H9 (cell line): ENCODE measurements around the gene NEAT1. TPM values are rescaled to one million over a fixed set of nuclear protein-coding genes. Genes with fewer than 3 reads are reported as not detected.

Source experiments
- DNase-seq: peaks from one replicate; pipeline ENCODE4 v3.0.0-alpha.2; 2017
- H2AFZ ChIP-seq: one replicate; pipeline ENCODE4 v1.6.1; 2013; ENCODE audit warnings: mild to moderate bottlenecking, low read length, control low read depth, moderate library complexity
- H2AK5ac ChIP-seq: 2 replicates; pipeline ENCODE4 v1.6.1; 2013; ENCODE audit warnings: low read length, control low read depth, mixed read lengths; ENCODE audit not compliant: insufficient read length
- H2BK120ac ChIP-seq: one replicate; pipeline ENCODE4 v1.6.1; 2013; ENCODE audit warnings: low read depth, mild to moderate bottlenecking, low read length, control low read depth, inconsistent platforms; ENCODE audit not compliant: poor library complexity, severe bottlenecking
- H2BK12ac ChIP-seq: 2 replicates; pipeline ENCODE4 v1.6.1; 2013; ENCODE audit warnings: low read length, control low read depth, mixed read lengths, low read depth; ENCODE audit not compliant: insufficient read length
- H2BK15ac ChIP-seq: 2 replicates; pipeline ENCODE4 v1.6.1; 2013; ENCODE audit warnings: low read depth, low read length, control low read depth
- H2BK20ac ChIP-seq: one replicate; pipeline ENCODE4 v1.6.1; 2013; ENCODE audit warnings: low read depth, mild to moderate bottlenecking, low read length, control low read depth, inconsistent platforms; ENCODE audit not compliant: poor library complexity, severe bottlenecking
- H2BK5ac ChIP-seq: 2 replicates; pipeline ENCODE4 v1.6.1; 2013; ENCODE audit warnings: low read length, control low read depth, mixed read lengths; ENCODE audit not compliant: insufficient read length
- H3K14ac ChIP-seq: 2 replicates; pipeline ENCODE4 v1.6.1; 2013; ENCODE audit warnings: low read length, control low read depth; ENCODE audit not compliant: insufficient read depth
- H3K18ac ChIP-seq: 2 replicates; pipeline ENCODE4 v1.6.1; 2013; ENCODE audit warnings: low read depth, mild to moderate bottlenecking, mixed read lengths, low read length, control low read depth; ENCODE audit not compliant: insufficient read length
- H3K23ac ChIP-seq: 2 replicates; pipeline ENCODE4 v1.6.1; 2013; ENCODE audit warnings: low read length, control low read depth, mixed read lengths, low read depth; ENCODE audit not compliant: insufficient read length
- H3K23me2 ChIP-seq: 2 replicates; pipeline ENCODE4 v1.6.1; 2013; ENCODE audit warnings: low read depth, mild to moderate bottlenecking, mixed read lengths, low read length, control low read depth; ENCODE audit not compliant: insufficient read length, poor library complexity, severe bottlenecking
- H3K27ac ChIP-seq: 2 replicates; pipeline ENCODE4 v1.5.1; 2013; ENCODE audit warnings: low read length, control low read depth, mixed read lengths, low read depth; ENCODE audit not compliant: insufficient read length
- H3K27me3 ChIP-seq: 2 replicates; pipeline ENCODE4 v1.6.1; 2013; ENCODE audit warnings: low read length, control low read depth, inconsistent platforms; ENCODE audit not compliant: insufficient read depth
- H3K4ac ChIP-seq: 2 replicates; pipeline ENCODE4 v1.6.1; 2013; ENCODE audit warnings: low read depth, mild to moderate bottlenecking, control low read depth, inconsistent platforms, low read length, moderate library complexity
- H3K4me1 ChIP-seq: 2 replicates; pipeline ENCODE4 v1.6.1; 2013; ENCODE audit warnings: low read length, control low read depth, inconsistent platforms; ENCODE audit not compliant: insufficient read depth
- H3K4me2 ChIP-seq: 2 replicates; pipeline ENCODE4 v1.6.1; 2013; ENCODE audit warnings: low read length, control low read depth, mixed read lengths; ENCODE audit not compliant: insufficient read length, insufficient read depth
- H3K56ac ChIP-seq: 2 replicates; pipeline ENCODE4 v1.6.1; 2013; ENCODE audit warnings: low read depth, mild to moderate bottlenecking, mixed read lengths, low read length, control low read depth; ENCODE audit not compliant: insufficient read length
- H3K79me1 ChIP-seq: 2 replicates; pipeline ENCODE4 v1.6.1; 2013; ENCODE audit warnings: low read depth, mild to moderate bottlenecking, moderate library complexity, low read length, control low read depth, inconsistent platforms; ENCODE audit not compliant: insufficient read depth, poor library complexity, severe bottlenecking
- H3K79me2 ChIP-seq: 2 replicates; pipeline ENCODE4 v1.6.1; 2013; ENCODE audit warnings: low read length, control low read depth, inconsistent platforms; ENCODE audit not compliant: insufficient read depth
- H3K9ac ChIP-seq: 2 replicates; pipeline ENCODE4 v1.6.1; 2013; ENCODE audit warnings: low read length, control low read depth, mixed read lengths; ENCODE audit not compliant: insufficient read length; ENCODE audit errors: extremely low read depth
- H3K9me3 ChIP-seq: one replicate; pipeline ENCODE4 v1.6.1; 2013; ENCODE audit warnings: low read depth, low read length, inconsistent platforms; ENCODE audit not compliant: control insufficient read depth
- H3T11ph ChIP-seq: one replicate; pipeline ENCODE4 v1.6.1; 2013; ENCODE audit warnings: mild to moderate bottlenecking, low read length, control low read depth, inconsistent platforms
- H4K20me1 ChIP-seq: one replicate; pipeline ENCODE4 v1.6.1; 2013; ENCODE audit not compliant: control insufficient read depth, insufficient read length, insufficient read depth
- H4K5ac ChIP-seq: 2 replicates; pipeline ENCODE4 v1.6.1; 2013; ENCODE audit warnings: low read depth, mild to moderate bottlenecking, mixed read lengths, low read length, control low read depth; ENCODE audit not compliant: insufficient read length
- H4K8ac ChIP-seq: replicated peaks from 2 replicates; pipeline ENCODE4 v1.6.1; 2013; ENCODE audit warnings: low read length, control low read depth, mixed read lengths, low read depth; ENCODE audit not compliant: insufficient read length
- H4K91ac ChIP-seq: 2 replicates; pipeline ENCODE4 v1.6.1; 2013; ENCODE audit warnings: low read depth, mild to moderate bottlenecking, moderate library complexity, mixed read lengths, low read length, control low read depth; ENCODE audit not compliant: insufficient read length
- H3K27ac Mint-ChIP-seq, 3 experiments: 2 replicates in 2 of 3; 3 replicates in 1 of 3; pipeline ENCODE4 v1.8.0; 2020 to 2021; ENCODE audit warnings: mixed read lengths in 3 of 3, mild to moderate bottlenecking in 1 of 3, moderate library complexity in 1 of 3
- H3K27me3 Mint-ChIP-seq: 2 replicates; pipeline ENCODE4 v1.8.0; 2021; ENCODE audit warnings: low read depth, mild to moderate bottlenecking, moderate library complexity, mixed read lengths
- H3K36me3 Mint-ChIP-seq, 3 experiments: 2 replicates in 2 of 3; 3 replicates in 1 of 3; pipeline ENCODE4 v1.8.0; 2020 to 2021; ENCODE audit warnings: low read depth in 3 of 3, mixed read lengths in 3 of 3; ENCODE audit not compliant: insufficient read depth in 1 of 3
- H3K4me1 Mint-ChIP-seq, 2 experiments: 2 replicates each; pipeline ENCODE4 v1.8.0; 2020; ENCODE audit warnings: mixed read lengths in 2 of 2
- H3K4me3 Mint-ChIP-seq, 2 experiments: 2 replicates in 1 of 2; 3 replicates in 1 of 2; pipeline ENCODE4 v1.8.0; 2020 to 2021; ENCODE audit warnings: mild to moderate bottlenecking in 2 of 2, mixed read lengths in 2 of 2, moderate library complexity in 1 of 2
- H3K9me3 Mint-ChIP-seq, 2 experiments: 2 replicates in 1 of 2; 3 replicates in 1 of 2; pipeline ENCODE4 v1.8.0; 2020; ENCODE audit warnings: mild to moderate bottlenecking in 2 of 2, mixed read lengths in 2 of 2, moderate library complexity in 1 of 2
- WGBS: extraction: QIAGEN DNeasy Blood & Tissue Kit; methylation state at CpG from one replicate; pipeline ENCODE4 v1.1.7; 2013; ENCODE audit warnings: missing lambda C conversion rate, low lambda C conversion rate, mixed read lengths; ENCODE audit not compliant: insufficient read length; ENCODE audit errors: extremely low coverage; 5-methylcytosine and 5-hydroxymethylcytosine counted together
- total RNA-seq: library from RNA; stranded (reverse); gene quantifications from 2 replicates; pipeline ENCODE4 v1.2.1, GENCODE V29; 2021
- TF ChIP-seq, protein P1 (sequence below): fragments of 200-600 bp; sonication (generic); conservative IDR thresholded peaks from 3 replicates; pipeline ENCODE4 v1.8.0; 2021; ENCODE audit warnings: antibody characterized with exemption, mild to moderate bottlenecking

NEAT1 gene
- total RNA-seq, 1 experiment from 2014 or later, result 12.7 TPM

DNA sequence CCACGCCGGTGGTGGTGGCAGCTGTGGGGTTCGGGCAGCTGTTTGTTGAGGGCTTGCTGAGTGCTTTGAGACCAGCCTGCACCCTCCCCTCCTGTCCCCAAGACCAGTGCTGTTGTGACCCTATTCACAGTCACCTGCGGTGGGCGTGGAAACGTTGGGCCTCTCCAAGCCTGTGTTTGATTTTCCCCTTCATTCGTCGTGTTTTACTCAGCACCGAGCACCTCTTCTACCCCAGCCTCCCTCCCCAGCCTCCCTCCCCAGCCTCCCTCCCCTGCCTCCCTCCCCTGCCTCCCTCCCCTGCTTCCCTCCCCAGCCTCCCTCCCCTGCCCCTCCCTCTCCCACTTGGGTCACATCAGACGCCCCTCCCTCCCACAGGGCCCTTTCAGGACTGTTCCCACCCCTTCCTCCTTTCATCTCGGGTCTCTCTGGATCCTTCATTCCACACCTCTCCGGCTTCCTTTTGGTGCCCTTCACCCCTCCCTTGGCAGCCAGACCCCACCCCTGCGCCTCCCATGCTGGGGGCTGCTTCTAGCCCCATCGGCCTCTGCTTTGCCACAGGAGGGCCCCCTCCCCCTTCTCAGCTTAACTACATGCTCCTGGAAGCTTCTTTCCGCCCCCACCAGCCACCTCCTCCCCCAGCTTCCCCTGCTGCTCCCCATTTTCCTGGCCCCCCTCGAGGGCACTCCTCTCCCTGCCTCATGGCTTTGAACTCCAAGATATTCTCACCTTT is 21.4 kb upstream of the NEAT1 start:
- Mint-ChIP-seq H3K27me3 (no peaks in the 10 kb centered on the region), H3K27ac (peak overlapping the region; percentile 22 to 68 (median 59); a peak in 1 of 7 replicates), H3K4me3 (no peak overlapping the region; a peak in 1 of 5 replicates), H3K36me3 (peaks cover 3 to 46% (median 36%) of the 10 kb centered on the region in 3 experiments; a peak in 6 of 7 replicates), H3K9me3 (no peaks in the 10 kb centered on the region), H3K4me1 (peaks cover 0 to 17% of the 10 kb centered on the region in 2 experiments; a peak in 3 of 4 replicates)
- H3K27ac ChIP-seq, result no peak overlapping the region
- DNase-seq, result no peak
- H3T11ph ChIP-seq, result no peak overlapping the region
- no peak overlapping the region for H3K9ac ChIP-seq
- no peak overlapping the region for H3K4ac ChIP-seq
- H3K18ac ChIP-seq, result no peak overlapping the region
- H4K8ac ChIP-seq, result no peak overlapping the region
- no peaks in the 10 kb centered on the region for H3K4me1 ChIP-seq
- no peaks in the 10 kb centered on the region for H3K79me2 ChIP-seq
- H2AK5ac ChIP-seq, result no peak overlapping the region
- H3K27me3 ChIP-seq, result no peaks in the 10 kb centered on the region
- H3K23ac ChIP-seq, result no peak overlapping the region
- H3K9me3 ChIP-seq, result no peaks in the 10 kb centered on the region
- H4K20me1 ChIP-seq, result no peaks in the 10 kb centered on the region
- no peak overlapping the region for H2BK15ac ChIP-seq
- H3K79me1 ChIP-seq, result no peaks in the 10 kb centered on the region
- no peak overlapping the region for H3K14ac ChIP-seq
- H2BK5ac ChIP-seq, result no peak overlapping the region
- H2BK12ac ChIP-seq, result no peak overlapping the region
- H4K91ac ChIP-seq, result no peak overlapping the region
- TF ChIP-seq, protein P1, sequence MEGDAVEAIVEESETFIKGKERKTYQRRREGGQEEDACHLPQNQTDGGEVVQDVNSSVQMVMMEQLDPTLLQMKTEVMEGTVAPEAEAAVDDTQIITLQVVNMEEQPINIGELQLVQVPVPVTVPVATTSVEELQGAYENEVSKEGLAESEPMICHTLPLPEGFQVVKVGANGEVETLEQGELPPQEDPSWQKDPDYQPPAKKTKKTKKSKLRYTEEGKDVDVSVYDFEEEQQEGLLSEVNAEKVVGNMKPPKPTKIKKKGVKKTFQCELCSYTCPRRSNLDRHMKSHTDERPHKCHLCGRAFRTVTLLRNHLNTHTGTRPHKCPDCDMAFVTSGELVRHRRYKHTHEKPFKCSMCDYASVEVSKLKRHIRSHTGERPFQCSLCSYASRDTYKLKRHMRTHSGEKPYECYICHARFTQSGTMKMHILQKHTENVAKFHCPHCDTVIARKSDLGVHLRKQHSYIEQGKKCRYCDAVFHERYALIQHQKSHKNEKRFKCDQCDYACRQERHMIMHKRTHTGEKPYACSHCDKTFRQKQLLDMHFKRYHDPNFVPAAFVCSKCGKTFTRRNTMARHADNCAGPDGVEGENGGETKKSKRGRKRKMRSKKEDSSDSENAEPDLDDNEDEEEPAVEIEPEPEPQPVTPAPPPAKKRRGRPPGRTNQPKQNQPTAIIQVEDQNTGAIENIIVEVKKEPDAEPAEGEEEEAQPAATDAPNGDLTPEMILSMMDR, result no peak
- no CpG with 5 or more reads among the region's 16 CpGs for WGBS
- no peak overlapping the region for H2BK120ac ChIP-seq
- no peak overlapping the region for H2AFZ ChIP-seq
- no peak overlapping the region for H2BK20ac ChIP-seq
- H3K4me2 ChIP-seq, result no peak overlapping the region
- no peaks in the 10 kb centered on the region for H3K23me2 ChIP-seq
- no peak overlapping the region for H3K56ac ChIP-seq
- H4K5ac ChIP-seq, result no peak overlapping the region
